22Rv1 (cell line): ENCODE measurements around the gene ZNF22.

Source experiments
- H3K27ac ChIP-seq: fragments of 450-650 bp; 2 replicates; pipeline ENCODE4 v1.5.1; 2017
- ZFX ChIP-seq: fragments of 450-650 bp; IDR thresholded peaks from 2 replicates; pipeline ENCODE4 v1.6.1; 2017; ENCODE audit warnings: antibody characterized with exemption, borderline replicate concordance
- TF ChIP-seq, protein P1 (sequence below): fragments of 450-650 bp; IDR thresholded peaks from 2 replicates; pipeline ENCODE4 v1.5.1; 2017; ENCODE audit warnings: mild to moderate bottlenecking

Gene ZNF22

DNA sequence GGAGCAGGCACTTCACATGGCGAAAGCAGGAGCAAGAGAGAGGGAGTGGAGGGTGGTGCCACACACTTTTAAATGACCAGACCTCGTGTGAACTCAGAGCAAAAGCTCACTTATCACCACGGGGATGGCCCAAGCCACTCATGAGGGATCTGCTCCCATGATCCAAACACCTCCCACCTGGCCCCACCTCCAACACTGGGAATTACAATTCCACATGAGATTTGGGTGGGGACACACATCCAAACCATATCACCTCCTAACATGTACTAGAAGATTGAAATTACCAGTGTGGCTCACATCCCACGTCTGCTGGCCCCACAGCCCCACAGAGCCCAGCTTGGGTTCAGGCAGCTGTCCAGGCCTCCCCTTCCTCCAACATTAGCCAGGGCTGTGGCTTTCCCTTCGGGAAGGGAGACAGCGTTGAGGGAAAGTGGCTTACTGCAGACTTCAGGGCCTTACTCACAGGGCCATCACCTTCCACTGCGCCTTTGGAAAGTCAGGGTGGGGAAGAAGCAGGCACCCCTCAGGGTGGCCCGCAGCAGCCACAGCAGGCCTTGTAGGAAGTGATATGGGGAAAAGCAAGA is 29.8 kb upstream of the ZNF22 start:
- H3K27ac ChIP-seq: no peak overlapping the region
- TF ChIP-seq, protein P1, sequence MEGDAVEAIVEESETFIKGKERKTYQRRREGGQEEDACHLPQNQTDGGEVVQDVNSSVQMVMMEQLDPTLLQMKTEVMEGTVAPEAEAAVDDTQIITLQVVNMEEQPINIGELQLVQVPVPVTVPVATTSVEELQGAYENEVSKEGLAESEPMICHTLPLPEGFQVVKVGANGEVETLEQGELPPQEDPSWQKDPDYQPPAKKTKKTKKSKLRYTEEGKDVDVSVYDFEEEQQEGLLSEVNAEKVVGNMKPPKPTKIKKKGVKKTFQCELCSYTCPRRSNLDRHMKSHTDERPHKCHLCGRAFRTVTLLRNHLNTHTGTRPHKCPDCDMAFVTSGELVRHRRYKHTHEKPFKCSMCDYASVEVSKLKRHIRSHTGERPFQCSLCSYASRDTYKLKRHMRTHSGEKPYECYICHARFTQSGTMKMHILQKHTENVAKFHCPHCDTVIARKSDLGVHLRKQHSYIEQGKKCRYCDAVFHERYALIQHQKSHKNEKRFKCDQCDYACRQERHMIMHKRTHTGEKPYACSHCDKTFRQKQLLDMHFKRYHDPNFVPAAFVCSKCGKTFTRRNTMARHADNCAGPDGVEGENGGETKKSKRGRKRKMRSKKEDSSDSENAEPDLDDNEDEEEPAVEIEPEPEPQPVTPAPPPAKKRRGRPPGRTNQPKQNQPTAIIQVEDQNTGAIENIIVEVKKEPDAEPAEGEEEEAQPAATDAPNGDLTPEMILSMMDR: no peak
- TF ChIP-seq ZFX: no peak

DNA sequence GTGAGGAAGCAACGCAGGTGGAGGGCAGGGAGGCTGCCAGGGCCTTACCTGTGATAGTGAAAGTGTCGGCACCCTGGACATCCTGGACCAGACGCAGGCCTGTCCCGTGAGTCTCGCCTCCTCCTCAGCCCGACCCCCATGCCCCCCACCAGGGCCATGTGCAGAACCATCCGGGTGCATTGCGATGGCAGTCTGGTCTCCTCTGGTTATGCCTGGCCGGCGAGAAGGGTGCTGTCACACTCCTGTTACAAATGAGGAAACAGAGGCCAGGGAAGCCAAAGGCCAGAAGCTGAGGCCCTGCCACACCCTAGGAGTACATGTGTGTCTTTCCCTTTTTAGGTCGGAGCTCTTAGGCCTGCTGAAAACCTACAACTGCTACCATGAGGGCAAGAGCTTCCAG is 29.3 kb upstream of the ZNF22 start:
- no peak for TF ChIP-seq ZFX
- TF ChIP-seq, protein P1: no peak
- H3K27ac ChIP-seq: no peak overlapping the region

DNA sequence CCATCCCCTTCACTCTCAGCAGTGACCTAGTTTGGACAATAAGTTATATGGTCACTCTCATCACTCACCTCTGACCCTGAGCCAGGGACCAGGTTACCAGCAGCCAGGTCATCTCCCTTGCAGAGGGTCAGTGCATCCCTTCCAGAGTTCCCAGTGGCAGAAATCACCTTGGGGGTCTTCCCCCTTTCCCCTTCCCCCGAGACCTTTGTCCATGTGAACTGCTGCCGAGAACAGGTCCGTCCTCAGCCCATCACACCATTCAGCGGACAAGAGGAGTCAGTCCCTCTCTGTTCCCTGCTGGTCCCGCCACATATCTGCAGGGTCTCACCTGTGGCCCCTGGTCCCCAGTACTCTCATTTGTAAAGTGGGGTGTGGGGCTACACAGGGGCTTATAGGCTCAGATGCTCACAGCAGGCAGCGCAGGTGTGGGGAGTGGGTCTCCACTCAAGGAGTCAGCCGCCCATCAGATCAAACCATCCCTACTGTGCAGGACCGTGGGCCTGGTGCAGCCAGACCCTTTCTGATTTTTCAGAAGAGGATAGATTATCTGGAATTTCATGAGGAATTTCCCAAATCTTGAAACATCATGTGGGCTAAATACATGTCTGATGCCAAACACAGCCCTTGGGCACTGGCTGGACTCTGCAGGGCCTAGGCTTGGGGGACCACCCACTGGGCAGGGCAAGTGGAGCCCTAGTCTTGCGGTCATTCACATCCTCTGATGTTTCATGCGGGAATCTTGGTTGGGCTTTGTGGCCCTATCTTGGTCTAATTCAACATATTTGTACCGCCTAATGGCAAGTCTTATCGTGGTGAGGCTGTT is 28.6 kb upstream of the ZNF22 start:
- TF ChIP-seq ZFX: no peak
- TF ChIP-seq, protein P1: no peak
- no peak overlapping the region for H3K27ac ChIP-seq

DNA sequence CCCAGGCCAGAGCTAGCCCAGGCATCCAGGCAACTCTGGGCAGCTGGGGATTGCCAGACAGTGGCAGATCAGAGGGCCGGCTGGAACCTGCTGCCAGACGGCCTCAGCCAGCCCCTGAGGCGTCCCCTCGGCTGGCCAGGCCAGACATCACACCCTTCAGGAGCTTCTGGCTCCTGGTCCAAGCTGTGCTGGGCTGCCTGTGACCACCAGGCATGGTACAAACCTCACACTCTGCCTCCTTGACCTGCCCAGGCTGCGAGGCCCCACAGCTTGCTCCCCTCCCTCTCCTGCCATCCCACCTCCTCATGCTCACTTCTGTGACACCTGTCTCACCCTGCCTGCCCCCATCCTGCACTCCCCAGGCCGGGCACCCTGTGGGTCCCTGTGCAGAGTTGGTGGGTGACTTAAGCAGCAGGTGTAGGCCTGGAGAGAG is 27.8 kb upstream of the ZNF22 start:
- TF ChIP-seq, protein P1: no peak
- TF ChIP-seq ZFX: no peak
- no peak overlapping the region for H3K27ac ChIP-seq

DNA sequence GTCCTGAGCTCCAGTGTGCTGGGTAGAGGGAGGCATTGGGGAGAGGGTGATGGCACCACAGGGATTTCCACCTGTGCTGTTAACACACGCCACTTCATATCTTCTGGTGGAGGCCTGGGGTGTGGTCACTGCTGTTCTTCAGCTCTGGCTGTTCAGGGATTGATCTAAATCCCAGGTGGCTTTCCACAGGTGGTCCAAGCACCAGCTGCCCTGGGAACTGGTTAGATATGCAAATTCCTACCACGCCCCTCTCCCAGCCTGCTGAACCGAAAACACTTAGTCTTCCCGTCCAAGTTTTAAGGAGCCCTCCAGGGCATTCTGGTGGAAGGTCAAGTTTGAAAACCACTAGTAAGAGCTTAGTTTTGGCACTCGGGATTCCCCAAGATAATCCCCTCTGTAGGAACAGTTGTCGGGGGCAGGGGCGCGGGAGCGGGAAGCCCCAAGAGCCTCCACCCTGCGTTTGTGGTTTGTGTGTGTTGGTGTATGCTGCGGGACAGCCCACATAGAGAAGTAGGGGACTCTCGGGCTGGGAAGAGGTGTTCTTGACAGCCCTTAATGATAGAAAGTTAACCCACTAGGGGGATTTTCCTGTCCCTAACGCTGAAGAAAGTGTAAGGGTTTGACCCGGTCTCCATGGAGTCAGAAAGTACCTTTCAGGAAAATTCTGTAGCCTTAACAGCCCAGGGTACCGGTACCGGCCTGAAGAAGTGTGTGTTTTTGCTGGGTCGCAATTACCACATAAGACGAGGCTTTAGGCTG is 27.2 kb upstream of the ZNF22 start:
- TF ChIP-seq, protein P1: no peak
- no peak for TF ChIP-seq ZFX
- no peak overlapping the region for H3K27ac ChIP-seq

DNA sequence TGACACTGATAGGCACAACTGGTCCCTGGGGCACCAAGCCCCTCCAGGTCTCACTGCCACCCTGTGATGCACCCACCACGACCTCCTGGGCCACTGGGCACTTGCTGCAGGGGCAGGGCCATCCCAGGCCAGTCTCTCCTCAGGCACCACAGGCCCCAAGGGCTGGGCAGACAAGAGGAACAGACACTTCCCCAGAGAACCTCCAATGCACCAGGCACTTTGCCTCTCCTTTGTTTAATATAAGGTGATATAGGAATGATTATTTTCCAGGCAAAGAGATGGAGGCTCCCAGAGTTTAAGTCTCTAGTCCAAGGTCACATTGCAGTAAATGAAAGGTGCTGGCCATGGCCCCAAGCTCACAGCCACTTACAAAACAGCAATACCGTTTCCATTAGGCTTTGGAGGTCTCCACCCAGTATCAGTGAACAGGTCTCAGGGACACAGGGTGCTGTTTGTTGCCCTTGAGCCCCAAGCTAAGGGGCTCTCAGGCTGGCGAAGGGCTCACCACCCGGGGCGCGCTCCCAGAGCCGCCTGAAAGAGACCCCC is 26.6 kb upstream of the ZNF22 start:
- no peak overlapping the region for H3K27ac ChIP-seq
- no peak for TF ChIP-seq ZFX
- TF ChIP-seq, protein P1: no peak
